Stimulated activated memory B cell treated with anti-CD40 and anti-IgM and Interleukin-4, amounts not matched to agents 10 μg/mL and 1 μg/mL and 100 μg/mL, for 72 hours (primary cell): ENCODE measurements around the gene MRS2.

Experiments
- ATAC-seq: fragments of 150-1000 bp; cut with Tn5 transposase; 2 replicates; pipeline ENCODE4 v1.10.0; 2021
- H3K27ac Mint-ChIP-seq: one replicate; pipeline ENCODE4 v1.8.0; 2022; ENCODE audit warnings: mild to moderate bottlenecking, mixed read lengths
- H3K27me3 Mint-ChIP-seq: one replicate; pipeline ENCODE4 v1.8.0; 2022; ENCODE audit warnings: mixed read lengths
- H3K36me3 Mint-ChIP-seq: one replicate; pipeline ENCODE4 v1.8.0; 2022; ENCODE audit warnings: mixed read lengths
- H3K4me1 Mint-ChIP-seq: one replicate; pipeline ENCODE4 v1.8.0; 2022; ENCODE audit warnings: mixed read lengths
- H3K4me3 Mint-ChIP-seq: one replicate; pipeline ENCODE4 v1.8.0; 2022; ENCODE audit warnings: mild to moderate bottlenecking, moderate library complexity, mixed read lengths
- H3K9me3 Mint-ChIP-seq: one replicate; pipeline ENCODE4 v1.8.0; 2022; ENCODE audit warnings: mixed read lengths

Gene MRS2

GRCh38 chr6:24436979-24437378, 34.2 kb downstream of the MRS2 start:
- no peaks in the 10 kb centered on the region for H3K4me1 Mint-ChIP-seq
- no peak overlapping the region for H3K27ac Mint-ChIP-seq
- no peaks in the 10 kb centered on the region for H3K27me3 Mint-ChIP-seq
- ATAC-seq: no peak
- H3K36me3 Mint-ChIP-seq: peaks cover 21% of the 10 kb centered on the region
- H3K4me3 Mint-ChIP-seq: no peak overlapping the region
- H3K9me3 Mint-ChIP-seq: no peaks in the 10 kb centered on the region

- H3K4me3 Mint-ChIP-seq: no peak overlapping the region
- no peak for ATAC-seq
Observed at GRCh38 chr6:24439858-24440539, 37.3 kb downstream of the MRS2 start.

GRCh38 chr6:24440897-24441598, 38.3 kb downstream of the MRS2 start:
- Mint-ChIP-seq H3K36me3 (peaks cover 21% of the 10 kb centered on the region), H3K27me3 (no peaks in the 10 kb centered on the region), H3K4me3 (no peak overlapping the region), H3K9me3 (no peaks in the 10 kb centered on the region), H3K4me1 (no peaks in the 10 kb centered on the region), H3K27ac (no peak overlapping the region)
- no peak for ATAC-seq

More at GRCh38 chr6:24439858-24440539, 37.3 kb downstream of the MRS2 start:
- Mint-ChIP-seq H3K4me1 (no peaks in the 10 kb centered on the region), H3K9me3 (no peaks in the 10 kb centered on the region), H3K36me3 (peaks cover 21% of the 10 kb centered on the region), H3K27me3 (no peaks in the 10 kb centered on the region), H3K27ac (no peak overlapping the region)

GRCh38 chr6:24441599-24441904, 38.8 kb downstream of the MRS2 start:
- ATAC-seq: no peak
- Mint-ChIP-seq H3K9me3 (no peaks in the 10 kb centered on the region), H3K4me1 (no peaks in the 10 kb centered on the region), H3K27me3 (no peaks in the 10 kb centered on the region), H3K36me3 (peaks cover 20% of the 10 kb centered on the region), H3K27ac (no peak overlapping the region), H3K4me3 (no peak overlapping the region)

DNA sequence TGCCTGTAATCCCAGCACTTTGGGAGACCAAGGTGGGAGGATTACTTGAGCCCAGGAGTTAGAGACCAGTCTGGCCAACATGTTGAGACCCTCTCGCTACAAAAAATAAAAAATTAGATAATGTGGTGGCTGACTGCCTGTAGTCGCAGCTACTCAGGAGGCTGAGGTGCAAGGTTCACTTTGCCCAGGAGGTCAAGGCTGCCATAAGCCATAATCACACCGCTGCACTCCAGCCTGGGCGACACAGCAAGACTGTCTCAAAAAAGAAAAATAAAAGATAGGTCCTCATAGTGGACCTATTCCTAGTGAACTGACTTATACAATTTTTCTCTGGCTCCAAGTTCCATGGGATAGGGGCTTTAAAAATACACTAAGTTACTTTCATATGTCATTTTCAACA, 41.9 kb downstream of the MRS2 start:
- Mint-ChIP-seq H3K27ac (no peak overlapping the region), H3K9me3 (no peaks in the 10 kb centered on the region), H3K4me1 (no peaks in the 10 kb centered on the region), H3K36me3 (peaks cover 10% of the 10 kb centered on the region), H3K27me3 (no peaks in the 10 kb centered on the region), H3K4me3 (no peak overlapping the region)
- ATAC-seq: no peak

DNA sequence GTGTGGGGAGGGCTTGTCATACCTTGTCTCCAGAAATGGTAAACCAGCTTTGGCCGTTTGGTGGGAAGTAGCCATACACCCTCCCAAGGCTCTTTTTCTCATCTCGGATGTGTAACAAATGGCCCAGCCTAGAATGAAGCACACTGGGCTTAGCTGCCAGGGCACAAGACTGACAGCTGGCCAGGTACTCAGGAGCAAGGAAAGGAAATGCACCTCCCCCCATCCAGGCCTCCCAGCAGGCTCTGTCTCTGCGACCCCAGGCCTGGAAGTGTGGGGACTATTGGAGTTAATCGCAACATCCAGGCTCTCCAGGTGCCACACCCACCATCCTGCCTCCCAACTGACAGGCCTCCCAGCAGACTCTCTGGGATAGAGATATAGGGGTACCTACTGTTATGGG, 43.0 kb downstream of the MRS2 start:
- ATAC-seq: no peak
- Mint-ChIP-seq H3K4me3 (no peak overlapping the region), H3K27ac (no peak overlapping the region), H3K9me3 (no peaks in the 10 kb centered on the region), H3K36me3 (peaks cover 5% of the 10 kb centered on the region), H3K27me3 (no peaks in the 10 kb centered on the region), H3K4me1 (no peaks in the 10 kb centered on the region)

GRCh38 chr6:24446670-24447069, 43.9 kb downstream of the MRS2 start:
- Mint-ChIP-seq H3K9me3 (no peaks in the 10 kb centered on the region), H3K36me3 (peaks cover 5% of the 10 kb centered on the region)

GRCh38 chr6:24448396-24448795, 45.7 kb downstream of the MRS2 start:
- no peak overlapping the region for H3K4me3 Mint-ChIP-seq

More at GRCh38 chr6:24446670-24447069, 43.9 kb downstream of the MRS2 start:
- no peaks in the 10 kb centered on the region for H3K27me3 Mint-ChIP-seq
- H3K4me3 Mint-ChIP-seq: no peak overlapping the region
- H3K4me1 Mint-ChIP-seq: no peaks in the 10 kb centered on the region
- ATAC-seq: no peak
- no peak overlapping the region for H3K27ac Mint-ChIP-seq

GRCh38 chr6:24448828-24449525, 46.2 kb downstream of the MRS2 start:
- Mint-ChIP-seq H3K4me1 (no peaks in the 10 kb centered on the region), H3K27me3 (no peaks in the 10 kb centered on the region), H3K36me3 (peaks cover 5% of the 10 kb centered on the region), H3K9me3 (no peaks in the 10 kb centered on the region), H3K4me3 (no peak overlapping the region), H3K27ac (no peak overlapping the region)
- ATAC-seq: no peak

More at GRCh38 chr6:24448396-24448795, 45.7 kb downstream of the MRS2 start:
- Mint-ChIP-seq H3K27me3 (no peaks in the 10 kb centered on the region), H3K27ac (no peak overlapping the region), H3K4me1 (no peaks in the 10 kb centered on the region), H3K36me3 (peaks cover 5% of the 10 kb centered on the region), H3K9me3 (no peaks in the 10 kb centered on the region)
- no peak for ATAC-seq

DNA sequence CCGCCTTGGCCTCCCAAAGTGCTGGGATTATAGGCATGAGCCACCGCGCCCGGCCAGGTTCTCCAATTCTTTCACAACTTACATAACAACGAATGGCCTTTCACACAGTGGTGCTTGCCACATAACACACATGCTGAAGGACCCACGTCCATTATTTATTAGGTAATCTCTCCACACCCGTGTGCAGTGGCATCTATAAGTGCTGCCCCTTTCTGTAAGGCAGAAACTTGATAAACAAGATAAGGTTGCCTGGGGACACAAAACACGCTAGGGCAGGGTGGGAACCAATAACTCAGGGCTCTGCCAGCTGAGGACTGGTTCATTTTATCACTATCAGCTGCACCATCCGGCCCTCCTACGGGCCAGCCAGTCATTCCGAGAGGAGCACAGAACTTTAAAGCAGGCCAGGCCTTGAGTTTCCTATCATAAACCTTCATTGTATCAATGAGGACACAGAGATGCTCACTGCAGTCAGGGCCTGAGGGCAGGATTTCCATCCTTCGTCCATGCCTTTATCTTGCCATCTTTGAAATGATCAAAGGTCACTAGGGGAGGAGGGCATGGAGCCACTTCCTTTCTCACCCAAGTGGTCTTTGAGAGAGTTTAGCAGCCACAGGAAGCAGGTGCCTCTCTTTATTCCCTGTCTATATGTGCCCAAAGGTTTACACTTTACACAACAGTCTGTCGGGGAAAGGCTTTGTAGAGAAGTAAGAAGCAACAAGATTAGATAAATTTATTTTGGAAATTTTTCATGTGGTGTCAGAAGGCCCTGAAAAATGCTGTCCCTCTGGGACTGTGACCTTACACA, 49.0 kb downstream of the MRS2 start:
- no peak for ATAC-seq
- Mint-ChIP-seq H3K27me3 (no peaks in the 10 kb centered on the region), H3K27ac (no peak overlapping the region), H3K9me3 (no peaks in the 10 kb centered on the region), H3K4me3 (no peak overlapping the region), H3K4me1 (no peaks in the 10 kb centered on the region), H3K36me3 (peaks cover 5% of the 10 kb centered on the region)

- Mint-ChIP-seq H3K4me3 (no peak overlapping the region), H3K27ac (no peak overlapping the region), H3K27me3 (no peaks in the 10 kb centered on the region), H3K4me1 (no peaks in the 10 kb centered on the region), H3K36me3 (peaks cover 2% of the 10 kb centered on the region), H3K9me3 (no peaks in the 10 kb centered on the region)
- ATAC-seq: no peak
Observed at GRCh38 chr6:24453921-24454320, 51.2 kb downstream of the MRS2 start.

GRCh38 chr6:24454452-24454851, 51.7 kb downstream of the MRS2 start:
- H3K27me3 Mint-ChIP-seq: no peaks in the 10 kb centered on the region
- no peak overlapping the region for H3K4me3 Mint-ChIP-seq
- no peaks in the 10 kb centered on the region for H3K9me3 Mint-ChIP-seq
- H3K36me3 Mint-ChIP-seq: peaks cover 8% of the 10 kb centered on the region
- no peaks in the 10 kb centered on the region for H3K4me1 Mint-ChIP-seq
- no peak overlapping the region for H3K27ac Mint-ChIP-seq
- ATAC-seq: no peak

- H3K4me1 Mint-ChIP-seq: no peaks in the 10 kb centered on the region
- H3K4me3 Mint-ChIP-seq: no peak overlapping the region
- H3K36me3 Mint-ChIP-seq: peaks cover 12% of the 10 kb centered on the region
- no peak overlapping the region for H3K27ac Mint-ChIP-seq
- H3K9me3 Mint-ChIP-seq: no peaks in the 10 kb centered on the region
- H3K27me3 Mint-ChIP-seq: no peaks in the 10 kb centered on the region
- ATAC-seq: no peak
Observed at GRCh38 chr6:24455061-24455460, 52.3 kb downstream of the MRS2 start.

DNA sequence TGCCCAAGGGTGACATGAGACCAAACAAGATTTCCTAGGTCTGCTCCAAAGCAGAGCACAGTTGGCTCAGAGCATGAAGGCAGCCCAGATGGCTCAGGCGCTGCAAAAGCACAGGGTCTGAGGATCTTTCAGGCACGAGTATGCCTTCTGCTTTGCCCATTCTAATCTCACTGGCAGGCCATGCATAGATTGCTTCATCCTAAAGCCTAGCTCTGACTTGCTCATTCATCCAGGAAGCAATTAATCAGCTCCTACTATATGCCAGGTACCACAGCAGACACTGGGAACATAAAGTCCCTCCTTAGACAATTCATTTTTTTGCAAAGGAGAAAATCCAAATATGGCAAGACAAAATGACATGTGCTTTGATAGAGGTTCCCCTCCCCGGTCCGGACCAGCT, 55.4 kb downstream of the MRS2 start:
- no peak overlapping the region for H3K27ac Mint-ChIP-seq
- ATAC-seq: no peak
- no peak overlapping the region for H3K4me3 Mint-ChIP-seq
- no peaks in the 10 kb centered on the region for H3K9me3 Mint-ChIP-seq
- peaks cover 12% of the 10 kb centered on the region for H3K36me3 Mint-ChIP-seq
- no peaks in the 10 kb centered on the region for H3K27me3 Mint-ChIP-seq
- H3K4me1 Mint-ChIP-seq: no peaks in the 10 kb centered on the region

GRCh38 chr6:24458941-24459340, 56.2 kb downstream of the MRS2 start:
- no peaks in the 10 kb centered on the region for H3K9me3 Mint-ChIP-seq
- no peaks in the 10 kb centered on the region for H3K4me1 Mint-ChIP-seq
- H3K27ac Mint-ChIP-seq: no peak overlapping the region
- no peaks in the 10 kb centered on the region for H3K27me3 Mint-ChIP-seq
- no peak for ATAC-seq
- H3K4me3 Mint-ChIP-seq: no peak overlapping the region
- H3K36me3 Mint-ChIP-seq: peaks cover 12% of the 10 kb centered on the region
